C4-2B (cell line): ENCODE measurements around the gene RNF166.

Experiments used
- H3K27ac ChIP-seq: fragments of 450-650 bp; 2 replicates; pipeline ENCODE4 v1.5.1; 2017
- CTCF ChIP-seq: fragments of 450-650 bp; conservative IDR thresholded peaks from 2 replicates; pipeline ENCODE4 v1.5.1; 2017; ENCODE audit warnings: mild to moderate bottlenecking
- ZFX ChIP-seq: fragments of 450-650 bp; IDR thresholded peaks from 2 replicates; pipeline ENCODE4 v1.6.1; 2017

RNF166 gene

GRCh38 chr16:88655053-88655732 lies 51.0 kb downstream of the RNF166 start:
- TF ChIP-seq CTCF (no peak), ZFX (no peak)

GRCh38 chr16:88654363-88655052 lies 51.7 kb downstream of the RNF166 start:
- no peak overlapping the region for H3K27ac ChIP-seq
- TF ChIP-seq ZFX = no peak
- no peak for TF ChIP-seq CTCF

More at GRCh38 chr16:88655053-88655732, 51.0 kb downstream of the RNF166 start:
- no peak overlapping the region for H3K27ac ChIP-seq

GRCh38 chr16:88653596-88654362 lies 52.4 kb downstream of the RNF166 start:
- H3K27ac ChIP-seq = no peak overlapping the region
- TF ChIP-seq ZFX (no peak), CTCF (no peak)

- TF ChIP-seq ZFX = no peak
- no peak for TF ChIP-seq CTCF
- H3K27ac ChIP-seq = no peak overlapping the region
Measured at GRCh38 chr16:88653101-88653500, 53.1 kb downstream of the RNF166 start.

- H3K27ac ChIP-seq = no peak overlapping the region
- TF ChIP-seq ZFX = no peak
- no peak for TF ChIP-seq CTCF
Measured at GRCh38 chr16:88652762-88653063, 53.5 kb downstream of the RNF166 start.

GRCh38 chr16:88651989-88652761 lies 54.0 kb downstream of the RNF166 start:
- no peak for TF ChIP-seq CTCF
- TF ChIP-seq ZFX = no peak
- no peak overlapping the region for H3K27ac ChIP-seq
